Astrocyte (in vitro differentiated cells and primary cell): ENCODE results near the gene DISC1. TPM values are rescaled to one million over a fixed set of nuclear protein-coding genes. Genes with fewer than 3 reads are reported as not detected.

Source experiments
- DNase-seq: peaks from one replicate; pipeline ENCODE4 v3.0.0-alpha.2; 2010; ENCODE audit warnings: low read depth
- FAIRE-seq: peaks from 2 replicates; lab custom pipeline; 2011; peaks lifted over from hg19 to GRCh38; lab: Jason Lieb, UNC
- H2AFZ ChIP-seq: 2 replicates; pipeline ENCODE4 v1.6.0; 2012; ENCODE audit warnings: low read depth, low read length, inconsistent platforms
- H3K27ac ChIP-seq: 2 replicates; pipeline ENCODE4 v1.5.1; 2011; ENCODE audit warnings: low read depth, low read length, inconsistent platforms
- H3K27me3 ChIP-seq: 2 replicates; pipeline ENCODE4 v1.6.0; 2011; ENCODE audit warnings: low read length, inconsistent platforms; ENCODE audit not compliant: insufficient read depth
- H3K36me3 ChIP-seq: 2 replicates; pipeline ENCODE4 v1.5.1; 2011; ENCODE audit warnings: low read length, inconsistent platforms; ENCODE audit not compliant: insufficient read depth
- H3K4me1 ChIP-seq: 2 replicates; pipeline ENCODE4 v1.5.1; 2011; ENCODE audit warnings: low read length, inconsistent platforms; ENCODE audit not compliant: insufficient read depth
- H3K4me2 ChIP-seq: 2 replicates; pipeline ENCODE4 v1.6.0; 2012; ENCODE audit warnings: low read length, inconsistent platforms
- H3K4me3 ChIP-seq: 2 replicates; pipeline ENCODE4 v1.5.1; 2011; ENCODE audit warnings: low read depth, mild to moderate bottlenecking, low read length, inconsistent platforms; ENCODE audit not compliant: insufficient read depth
- H3K79me2 ChIP-seq: 2 replicates; pipeline ENCODE4 v1.6.0; 2012; ENCODE audit warnings: mild to moderate bottlenecking, low read length, inconsistent platforms; ENCODE audit not compliant: insufficient read depth
- H3K9ac ChIP-seq: 2 replicates; pipeline ENCODE4 v1.6.0; 2012; ENCODE audit warnings: mild to moderate bottlenecking, low read length, inconsistent platforms
- H3K9me3 ChIP-seq: 2 replicates; pipeline ENCODE4 v1.5.1; 2012; ENCODE audit warnings: low read depth, mild to moderate bottlenecking, low read length, inconsistent platforms; ENCODE audit not compliant: insufficient read depth
- H4K20me1 ChIP-seq: 2 replicates; pipeline ENCODE4 v1.6.0; 2012; ENCODE audit warnings: low read length, inconsistent platforms; ENCODE audit not compliant: insufficient read depth
- H3K27ac Mint-ChIP-seq: one replicate; pipeline ENCODE4 v1.8.0; 2021; ENCODE audit warnings: mild to moderate bottlenecking, mixed read lengths; ENCODE audit not compliant: unreplicated experiment
- H3K27me3 Mint-ChIP-seq: one replicate; pipeline ENCODE4 v1.8.0; 2021; ENCODE audit warnings: low read depth, mixed read lengths; ENCODE audit not compliant: unreplicated experiment
- H3K36me3 Mint-ChIP-seq: one replicate; pipeline ENCODE4 v1.8.0; 2021; ENCODE audit warnings: low read depth, mixed read lengths; ENCODE audit not compliant: unreplicated experiment
- H3K4me1 Mint-ChIP-seq: one replicate; pipeline ENCODE4 v1.8.0; 2021; ENCODE audit warnings: low read depth, mixed read lengths; ENCODE audit not compliant: unreplicated experiment
- H3K4me3 Mint-ChIP-seq: one replicate; pipeline ENCODE4 v1.8.0; 2021; ENCODE audit warnings: mild to moderate bottlenecking, moderate library complexity, mixed read lengths; ENCODE audit not compliant: unreplicated experiment
- H3K9me3 Mint-ChIP-seq: one replicate; pipeline ENCODE4 v1.8.0; 2021; ENCODE audit warnings: mild to moderate bottlenecking, mixed read lengths; ENCODE audit not compliant: unreplicated experiment
- EZH2 ChIP-seq: IDR thresholded peaks from 2 replicates; pipeline ENCODE4 v1.6.1; 2012; ENCODE audit warnings: mild to moderate bottlenecking, low read length, inconsistent platforms; ENCODE audit not compliant: insufficient read depth
- total RNA-seq: library from RNA; stranded (reverse); gene quantifications from 2 replicates; pipeline ENCODE4 v1.2.1, GENCODE V29; 2021
- TF ChIP-seq, protein P1 (sequence below): IDR thresholded peaks from 2 replicates; pipeline ENCODE4 v1.5.1; 2011; ENCODE audit warnings: low read depth, mild to moderate bottlenecking, inconsistent platforms, low read length, moderate library complexity; ENCODE audit not compliant: insufficient read depth

Gene DISC1
- total RNA-seq, 1 donor from 2014 or later = 9.1 TPM

DNA sequence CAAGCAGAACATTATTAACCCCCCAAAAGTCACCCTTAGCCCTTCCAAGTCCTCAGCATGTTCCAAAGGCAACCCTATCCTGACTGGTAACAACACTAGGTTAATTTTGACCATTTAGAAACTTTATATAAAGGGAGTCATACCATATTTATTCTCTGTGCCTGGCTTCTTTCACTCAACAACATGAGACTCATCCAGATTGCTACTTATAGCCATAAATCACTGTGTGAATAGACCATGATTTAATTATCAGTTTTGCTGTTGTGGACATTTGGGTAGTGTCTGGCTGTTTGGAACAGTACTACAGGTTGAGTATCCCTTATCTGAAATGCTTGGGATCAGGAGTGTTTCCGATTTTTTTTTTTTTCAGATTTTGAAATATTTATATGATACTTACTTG lies 252.1 kb downstream of the DISC1 start:
- TF ChIP-seq EZH2 = no peak
- TF ChIP-seq, protein P1, sequence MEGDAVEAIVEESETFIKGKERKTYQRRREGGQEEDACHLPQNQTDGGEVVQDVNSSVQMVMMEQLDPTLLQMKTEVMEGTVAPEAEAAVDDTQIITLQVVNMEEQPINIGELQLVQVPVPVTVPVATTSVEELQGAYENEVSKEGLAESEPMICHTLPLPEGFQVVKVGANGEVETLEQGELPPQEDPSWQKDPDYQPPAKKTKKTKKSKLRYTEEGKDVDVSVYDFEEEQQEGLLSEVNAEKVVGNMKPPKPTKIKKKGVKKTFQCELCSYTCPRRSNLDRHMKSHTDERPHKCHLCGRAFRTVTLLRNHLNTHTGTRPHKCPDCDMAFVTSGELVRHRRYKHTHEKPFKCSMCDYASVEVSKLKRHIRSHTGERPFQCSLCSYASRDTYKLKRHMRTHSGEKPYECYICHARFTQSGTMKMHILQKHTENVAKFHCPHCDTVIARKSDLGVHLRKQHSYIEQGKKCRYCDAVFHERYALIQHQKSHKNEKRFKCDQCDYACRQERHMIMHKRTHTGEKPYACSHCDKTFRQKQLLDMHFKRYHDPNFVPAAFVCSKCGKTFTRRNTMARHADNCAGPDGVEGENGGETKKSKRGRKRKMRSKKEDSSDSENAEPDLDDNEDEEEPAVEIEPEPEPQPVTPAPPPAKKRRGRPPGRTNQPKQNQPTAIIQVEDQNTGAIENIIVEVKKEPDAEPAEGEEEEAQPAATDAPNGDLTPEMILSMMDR = no peak
- FAIRE-seq (no peak), DNase-seq (no peak)
- no peak overlapping the region for H3K9ac ChIP-seq
- no peak overlapping the region for H2AFZ ChIP-seq
- H3K9me3 Mint-ChIP-seq = peaks cover 3% of the 10 kb centered on the region
- peaks cover 12% of the 10 kb centered on the region for H3K9me3 ChIP-seq
- H3K4me3 Mint-ChIP-seq = no peak overlapping the region
- no peaks in the 10 kb centered on the region for H3K27me3 ChIP-seq
- H3K4me2 ChIP-seq = no peak overlapping the region
- H3K36me3 Mint-ChIP-seq = peaks cover 11% of the 10 kb centered on the region
- H3K4me1 ChIP-seq = no peaks in the 10 kb centered on the region
- no peaks in the 10 kb centered on the region for H3K79me2 ChIP-seq
- H3K27ac Mint-ChIP-seq = no peak overlapping the region
- no peaks in the 10 kb centered on the region for H4K20me1 ChIP-seq
- no peaks in the 10 kb centered on the region for H3K36me3 ChIP-seq
- no peaks in the 10 kb centered on the region for H3K27me3 Mint-ChIP-seq
- H3K4me3 ChIP-seq = no peak overlapping the region
- no peaks in the 10 kb centered on the region for H3K4me1 Mint-ChIP-seq
- no peak overlapping the region for H3K27ac ChIP-seq

DNA sequence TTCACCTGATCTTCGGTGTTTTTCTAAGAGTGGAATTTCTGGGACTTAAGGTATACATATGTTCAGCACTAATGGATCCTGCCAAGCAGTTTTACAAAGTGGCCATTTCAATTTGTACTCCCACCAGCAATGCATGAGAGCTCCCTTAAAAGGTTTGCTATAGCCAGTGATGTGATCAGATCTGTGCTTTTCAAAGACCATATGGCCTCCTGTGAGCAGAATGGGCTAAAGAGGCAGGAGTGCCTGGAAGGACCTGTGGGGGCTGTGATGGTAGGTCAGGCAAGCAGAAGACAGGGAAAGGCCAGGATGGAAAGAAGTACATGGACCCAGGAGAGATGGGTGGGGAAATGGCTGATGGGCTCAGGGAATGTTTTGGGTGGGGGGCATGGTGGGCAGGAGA lies 252.7 kb downstream of the DISC1 start:
- TF ChIP-seq, protein P1 = no peak
- TF ChIP-seq EZH2 = no peak
- Histone ChIP-seq H3K9me3 (peaks cover 12% of the 10 kb centered on the region), H3K27me3 (no peaks in the 10 kb centered on the region), H3K36me3 (no peaks in the 10 kb centered on the region), H2AFZ (no peak overlapping the region), H3K4me3 (no peak overlapping the region), H3K9ac (no peak overlapping the region), H3K79me2 (no peaks in the 10 kb centered on the region), H3K4me2 (no peak overlapping the region), H4K20me1 (no peaks in the 10 kb centered on the region), H3K27ac (no peak overlapping the region), H3K4me1 (no peaks in the 10 kb centered on the region)
- no peak overlapping the region for H3K27ac Mint-ChIP-seq
- peaks cover 11% of the 10 kb centered on the region for H3K36me3 Mint-ChIP-seq
- H3K4me3 Mint-ChIP-seq = no peak overlapping the region
- peaks cover 3% of the 10 kb centered on the region for H3K9me3 Mint-ChIP-seq
- H3K4me1 Mint-ChIP-seq = no peaks in the 10 kb centered on the region
- DNase-seq (no peak), FAIRE-seq (no peak)
- no peaks in the 10 kb centered on the region for H3K27me3 Mint-ChIP-seq

- no peak overlapping the region for H3K4me3 Mint-ChIP-seq
- TF ChIP-seq, protein P1 = no peak
- TF ChIP-seq EZH2 = no peak
- no peak for FAIRE-seq
Measured at GRCh38 chr1:231882333-231882732, 255.7 kb downstream of the DISC1 start.

More at GRCh38 chr1:231882333-231882732, 255.7 kb downstream of the DISC1 start:
- Histone ChIP-seq H4K20me1 (no peaks in the 10 kb centered on the region), H3K27me3 (no peaks in the 10 kb centered on the region), H3K27ac (no peak overlapping the region), H3K4me2 (no peak overlapping the region), H2AFZ (no peak overlapping the region), H3K79me2 (no peaks in the 10 kb centered on the region), H3K36me3 (no peaks in the 10 kb centered on the region), H3K9me3 (no peaks in the 10 kb centered on the region), H3K4me1 (peaks cover 14% of the 10 kb centered on the region), H3K9ac (no peak overlapping the region), H3K4me3 (no peak overlapping the region)
- Mint-ChIP-seq H3K4me1 (peaks cover 13% of the 10 kb centered on the region), H3K27me3 (no peaks in the 10 kb centered on the region), H3K9me3 (no peaks in the 10 kb centered on the region), H3K27ac (no peak overlapping the region), H3K36me3 (peaks cover 3% of the 10 kb centered on the region)
- no peak for DNase-seq
